RPMI8226 (cell line): ENCODE results near the gene ZBTB20.

Experiments
- DNase-seq: peaks from one replicate; pipeline ENCODE4 v3.0.0-alpha.2; 2015

ZBTB20 gene

DNA sequence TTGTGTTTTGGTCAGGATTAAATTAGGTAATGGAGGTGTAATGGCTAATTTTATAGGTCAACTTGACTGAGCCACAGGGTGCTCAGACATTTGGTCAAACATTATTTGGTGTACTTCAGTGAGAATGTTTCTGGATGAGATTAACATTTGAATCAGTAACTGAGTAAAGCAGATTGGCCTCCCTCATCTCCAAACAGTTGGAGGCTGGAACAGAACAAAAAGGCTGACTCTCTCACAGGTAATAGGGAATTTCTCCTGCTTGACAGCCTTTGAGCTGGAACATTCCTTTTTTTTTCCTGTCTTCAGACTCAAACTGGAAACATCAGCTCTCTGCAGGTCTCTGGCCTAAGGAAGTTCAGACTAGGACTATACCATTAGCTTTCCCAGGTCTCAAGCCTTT lies 280.7 kb downstream of the ZBTB20 start:
- DNase-seq: no peak

GRCh38 chr3:114864970-114865369 lies 282.1 kb downstream of the ZBTB20 start:
- DNase-seq: no peak

DNA sequence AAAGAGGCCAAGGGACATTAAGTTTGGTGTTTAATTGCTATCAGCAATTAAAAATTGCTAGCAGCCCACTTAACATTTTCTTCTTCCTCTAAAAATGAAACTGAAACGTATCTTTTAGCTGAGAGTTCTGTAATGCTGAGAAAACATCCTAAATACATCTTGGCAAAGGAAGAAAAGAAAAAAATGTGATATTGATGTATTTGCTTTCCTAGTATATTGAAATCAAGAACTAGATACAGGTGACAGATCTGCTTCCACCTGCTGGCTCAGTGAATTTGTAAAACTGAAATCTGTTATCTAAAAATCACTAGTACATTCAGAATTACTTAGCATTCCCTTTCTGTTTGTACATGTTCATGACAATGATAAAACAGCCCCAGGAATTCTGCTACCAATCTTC lies 283.2 kb downstream of the ZBTB20 start:
- no peak for DNase-seq

- no peak for DNase-seq
Measured at GRCh38 chr3:114861666-114862065, 285.4 kb downstream of the ZBTB20 start.

- DNase-seq: no peak
Measured at GRCh38 chr3:114860531-114860930, 286.6 kb downstream of the ZBTB20 start.

- no peak for DNase-seq
Measured at GRCh38 chr3:114858329-114858728, 288.8 kb downstream of the ZBTB20 start.

GRCh38 chr3:114857299-114857701 lies 289.8 kb downstream of the ZBTB20 start:
- no peak for DNase-seq

GRCh38 chr3:114856835-114857234 lies 290.3 kb downstream of the ZBTB20 start:
- no peak for DNase-seq

DNA sequence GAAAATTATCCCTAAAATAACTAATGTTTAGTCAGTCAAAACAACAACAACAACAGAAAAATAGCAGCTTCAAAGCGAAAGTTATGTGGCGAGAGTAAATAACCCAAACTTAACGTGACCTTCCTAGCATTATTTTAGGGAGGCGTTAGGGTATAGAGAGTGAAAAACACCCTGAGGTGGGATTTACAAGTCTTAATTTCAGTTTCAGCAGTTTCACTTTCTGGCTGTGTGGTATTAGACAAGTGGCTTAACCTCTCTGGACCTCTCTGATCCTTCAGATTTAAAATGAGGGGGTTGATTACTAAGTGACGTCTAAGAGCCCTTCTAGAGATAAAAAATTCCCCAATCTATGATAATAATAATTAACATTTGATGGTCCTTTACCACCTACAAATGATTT lies 291.2 kb downstream of the ZBTB20 start:
- DNase-seq: no peak

GRCh38 chr3:114852966-114853365 lies 294.1 kb downstream of the ZBTB20 start:
- no peak for DNase-seq

DNA sequence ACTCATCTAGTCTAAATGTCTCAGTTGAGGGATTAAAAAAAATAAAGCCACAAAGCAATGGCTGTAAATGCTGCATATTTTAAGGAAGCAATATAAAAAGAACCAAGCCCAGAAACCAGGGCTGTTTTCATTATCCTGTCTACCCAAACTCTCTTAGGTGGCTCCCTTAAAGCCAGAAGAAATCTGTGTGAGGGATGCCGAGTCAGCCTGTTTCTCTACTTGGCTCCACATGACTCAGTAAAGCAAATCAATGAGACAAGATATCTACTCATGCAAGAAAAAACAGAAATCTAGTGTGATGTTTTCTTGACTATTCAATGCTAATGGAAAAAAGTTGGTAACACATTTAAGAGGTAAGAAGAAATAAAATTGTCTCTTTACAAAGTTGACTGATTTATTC lies 296.2 kb downstream of the ZBTB20 start:
- no peak for DNase-seq

GRCh38 chr3:114848643-114849350 lies 298.3 kb downstream of the ZBTB20 start:
- DNase-seq: no peak

- DNase-seq: no peak
Measured at GRCh38 chr3:114848082-114848481, 299.0 kb downstream of the ZBTB20 start.

- no peak for DNase-seq
Measured at GRCh38 chr3:114847564-114847963, 299.5 kb downstream of the ZBTB20 start.

DNA sequence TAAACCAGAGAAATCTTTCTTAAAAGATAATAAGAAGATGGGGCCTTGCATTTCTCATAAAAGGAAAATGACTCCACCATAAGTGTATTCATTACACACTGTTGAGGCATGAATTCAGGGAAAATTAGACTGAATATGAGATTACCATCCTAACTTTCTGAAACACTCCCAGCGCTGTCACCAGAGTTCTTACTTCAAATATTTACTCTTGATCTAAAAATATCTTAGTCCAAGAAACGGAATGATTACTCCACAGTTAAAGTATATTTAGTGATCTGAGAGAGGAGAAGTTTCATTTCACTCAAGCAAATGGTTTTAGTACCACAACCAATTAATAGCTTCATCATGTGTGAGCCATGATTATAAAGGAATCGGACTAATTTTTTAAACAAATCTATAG lies 300.3 kb downstream of the ZBTB20 start:
- no peak for DNase-seq

- no peak for DNase-seq
Measured at GRCh38 chr3:114846252-114846651, 300.8 kb downstream of the ZBTB20 start.

GRCh38 chr3:114841515-114841914 lies 305.6 kb downstream of the ZBTB20 start:
- DNase-seq: no peak

GRCh38 chr3:114839476-114839875 lies 307.6 kb downstream of the ZBTB20 start:
- DNase-seq: no peak

DNA sequence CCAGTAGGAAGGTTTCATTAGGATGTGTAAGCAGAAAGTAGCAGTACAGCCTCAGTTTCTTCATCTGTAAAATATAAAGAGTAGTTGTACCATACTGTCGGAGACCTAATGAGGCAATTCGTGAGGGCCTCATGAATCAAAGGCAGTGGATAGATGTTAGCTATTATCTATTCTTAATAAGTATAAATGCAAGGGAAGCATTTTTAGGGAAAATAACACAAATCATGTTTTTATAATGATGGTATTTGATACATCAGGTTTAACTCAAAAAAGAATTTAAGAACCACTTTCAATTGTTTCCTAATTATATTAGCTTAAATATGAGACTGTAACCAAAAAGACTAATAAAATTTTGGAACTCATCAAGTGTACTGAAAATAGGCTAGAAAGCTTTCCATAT lies 309.1 kb downstream of the ZBTB20 start:
- no peak for DNase-seq

- DNase-seq: no peak
Measured at GRCh38 chr3:114834175-114834940, 312.7 kb downstream of the ZBTB20 start.

GRCh38 chr3:114831861-114832260 lies 315.2 kb downstream of the ZBTB20 start:
- no peak for DNase-seq

DNA sequence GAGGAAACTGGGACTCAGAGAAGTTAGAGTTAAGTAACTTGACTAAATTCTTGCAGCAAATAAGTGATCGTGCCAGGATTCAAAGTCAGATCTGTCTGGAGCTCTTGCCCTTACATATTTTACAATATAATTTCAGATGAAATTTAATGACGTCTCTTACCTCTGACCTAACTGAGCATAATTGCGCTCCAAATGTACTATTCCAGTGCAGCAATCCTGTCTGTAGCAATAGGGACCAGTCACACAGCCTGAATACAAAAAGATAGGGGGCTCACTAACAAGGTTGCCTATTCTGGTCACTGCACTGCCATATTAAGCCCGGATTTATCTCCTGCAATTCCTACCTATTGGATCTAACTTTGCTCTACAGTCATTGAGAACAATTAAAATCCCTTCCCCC lies 316.4 kb downstream of the ZBTB20 start:
- DNase-seq: no peak

GRCh38 chr3:114829783-114830182 lies 317.3 kb downstream of the ZBTB20 start:
- DNase-seq: no peak

GRCh38 chr3:114827495-114827894 lies 319.6 kb downstream of the ZBTB20 start:
- DNase-seq: peak; percentile 39

GRCh38 chr3:114824014-114824413 lies 323.1 kb downstream of the ZBTB20 start:
- DNase-seq: no peak
